Endodermal cell (in vitro differentiated cells): ENCODE measurements around the gene C11orf24. TPM values are rescaled to one million over a fixed set of nuclear protein-coding genes. Genes with fewer than 3 reads are reported as not detected.
"Not testable (repeated sequence)": the region's sequence is repeated elsewhere in the genome, so short reads cannot be mapped to it uniquely, and the experiment has no call there.

Experiments
- DNase-seq: peaks from one replicate; pipeline ENCODE4 v3.0.0-alpha.2; 2017
- H3K27ac ChIP-seq: 2 replicates; pipeline ENCODE4 v1.5.1; 2013; ENCODE audit warnings: mild to moderate bottlenecking, low read depth, low read length, moderate library complexity
- H3K27me3 ChIP-seq: 2 replicates; pipeline ENCODE4 v1.6.1; 2013; ENCODE audit warnings: mild to moderate bottlenecking, low read length, moderate library complexity; ENCODE audit not compliant: insufficient read depth, control insufficient read depth, poor library complexity, severe bottlenecking
- H3K36me3 ChIP-seq: 2 replicates; pipeline ENCODE4 v1.7.0; 2013; ENCODE audit warnings: mild to moderate bottlenecking, low read length, moderate library complexity; ENCODE audit not compliant: control insufficient read depth, insufficient read depth
- H3K4me1 ChIP-seq: one replicate; pipeline ENCODE4 v1.7.0; 2013; ENCODE audit warnings: low read length; ENCODE audit not compliant: control insufficient read depth, insufficient read depth
- H3K4me3 ChIP-seq: 2 replicates; pipeline ENCODE4 v1.5.1; 2013; ENCODE audit warnings: mild to moderate bottlenecking, low read length, moderate library complexity
- H3K9ac ChIP-seq: 2 replicates; pipeline ENCODE4 v1.6.1; 2013; ENCODE audit warnings: mild to moderate bottlenecking, low read length, moderate library complexity; ENCODE audit not compliant: poor library complexity, severe bottlenecking; ENCODE audit errors: extremely low read depth
- H3K9me3 ChIP-seq: 2 replicates; pipeline ENCODE4 v1.6.1; 2013; ENCODE audit warnings: mild to moderate bottlenecking, low read length, moderate library complexity; ENCODE audit not compliant: control insufficient read depth
- H3K27ac Mint-ChIP-seq: 2 replicates; pipeline ENCODE4 v1.8.0; 2020; ENCODE audit warnings: mixed read lengths
- H3K27me3 Mint-ChIP-seq: 2 replicates; pipeline ENCODE4 v1.8.0; 2021; ENCODE audit warnings: mild to moderate bottlenecking, mixed read lengths; ENCODE audit not compliant: insufficient read depth
- H3K36me3 Mint-ChIP-seq: 2 replicates; pipeline ENCODE4 v1.8.0; 2020; ENCODE audit warnings: low read depth, mixed read lengths
- H3K4me1 Mint-ChIP-seq: 2 replicates; pipeline ENCODE4 v1.8.0; 2020; ENCODE audit warnings: mixed read lengths
- H3K4me3 Mint-ChIP-seq: 2 replicates; pipeline ENCODE4 v1.8.0; 2020; ENCODE audit warnings: mild to moderate bottlenecking, moderate library complexity, mixed read lengths
- H3K9me3 Mint-ChIP-seq: 2 replicates; pipeline ENCODE4 v1.8.0; 2020; ENCODE audit warnings: mild to moderate bottlenecking, mixed read lengths
- WGBS, 2 experiments: methylation state at CpG; one replicate each; pipeline versions ENCODE4 v1.1.5 to v1.1.7; 2013; ENCODE audit warnings: missing lambda C conversion rate in 2 of 2, mixed read lengths in 1 of 2; ENCODE audit not compliant: insufficient coverage in 1 of 2, insufficient read length in 1 of 2; 5-methylcytosine and 5-hydroxymethylcytosine counted together
- total RNA-seq, 2 donors: library from RNA; stranded (reverse); fragmentation: NEBNext Ultra II Directional in 1 of 2; extraction: Animal tissue kit (Norgen Biotek cat#: 25700) in 1 of 2; gene quantifications; 2 replicates in 1 of 2; 3 replicates in 1 of 2; pipeline ENCODE4 v1.2.1, GENCODE V29; 2021
- TF ChIP-seq, protein P1 (sequence below): fragments of 200-600 bp; sonication (generic); conservative IDR thresholded peaks from 2 replicates; pipeline ENCODE4 v1.5.0; 2021; ENCODE audit warnings: antibody characterized with exemption, mild to moderate bottlenecking

The C11orf24 gene
- total RNA-seq, 2 donors from 2014 or later, result 38.4 to 39.4 TPM

DNA sequence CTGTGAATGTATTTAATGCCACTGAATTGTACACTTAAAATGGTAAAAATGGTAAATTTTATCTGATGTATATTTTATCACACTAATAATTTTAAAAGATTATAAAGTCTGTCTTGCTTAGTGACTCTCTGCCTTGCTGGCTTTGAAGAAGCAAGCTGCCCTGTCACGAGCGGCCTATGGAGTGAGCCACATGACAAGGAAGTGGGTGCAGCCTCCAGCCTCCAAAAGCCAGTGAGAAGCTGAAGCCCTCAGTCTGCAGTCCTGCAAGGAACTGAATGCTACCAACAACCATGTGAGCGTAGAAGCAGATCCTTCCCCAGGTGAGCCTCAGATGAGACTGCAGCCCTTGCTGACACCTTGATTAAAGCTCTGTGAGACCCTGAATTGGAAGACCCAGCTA, 20.0 kb downstream of the C11orf24 start:
- peaks cover 4% of the 10 kb centered on the region for H3K4me1 Mint-ChIP-seq
- no peaks in the 10 kb centered on the region for H3K27me3 Mint-ChIP-seq
- Histone ChIP-seq H3K4me1 (no peaks in the 10 kb centered on the region), H3K36me3 (no peaks in the 10 kb centered on the region), H3K27me3 (no peaks in the 10 kb centered on the region), H3K4me3 (no peak overlapping the region), H3K27ac (no peak overlapping the region), H3K9ac (no peak overlapping the region), H3K9me3 (no peaks in the 10 kb centered on the region)
- H3K4me3 Mint-ChIP-seq, result no peak overlapping the region
- no peak for DNase-seq
- no peaks in the 10 kb centered on the region for H3K36me3 Mint-ChIP-seq
- peaks cover 11% of the 10 kb centered on the region for H3K9me3 Mint-ChIP-seq
- WGBS, 2 experiments, result 95% methylated on average over 3 of the region's 3 CpGs; no CpG with 5 or more reads in 1 of the 2 experiments
- H3K27ac Mint-ChIP-seq, result no peak overlapping the region
- TF ChIP-seq, protein P1, sequence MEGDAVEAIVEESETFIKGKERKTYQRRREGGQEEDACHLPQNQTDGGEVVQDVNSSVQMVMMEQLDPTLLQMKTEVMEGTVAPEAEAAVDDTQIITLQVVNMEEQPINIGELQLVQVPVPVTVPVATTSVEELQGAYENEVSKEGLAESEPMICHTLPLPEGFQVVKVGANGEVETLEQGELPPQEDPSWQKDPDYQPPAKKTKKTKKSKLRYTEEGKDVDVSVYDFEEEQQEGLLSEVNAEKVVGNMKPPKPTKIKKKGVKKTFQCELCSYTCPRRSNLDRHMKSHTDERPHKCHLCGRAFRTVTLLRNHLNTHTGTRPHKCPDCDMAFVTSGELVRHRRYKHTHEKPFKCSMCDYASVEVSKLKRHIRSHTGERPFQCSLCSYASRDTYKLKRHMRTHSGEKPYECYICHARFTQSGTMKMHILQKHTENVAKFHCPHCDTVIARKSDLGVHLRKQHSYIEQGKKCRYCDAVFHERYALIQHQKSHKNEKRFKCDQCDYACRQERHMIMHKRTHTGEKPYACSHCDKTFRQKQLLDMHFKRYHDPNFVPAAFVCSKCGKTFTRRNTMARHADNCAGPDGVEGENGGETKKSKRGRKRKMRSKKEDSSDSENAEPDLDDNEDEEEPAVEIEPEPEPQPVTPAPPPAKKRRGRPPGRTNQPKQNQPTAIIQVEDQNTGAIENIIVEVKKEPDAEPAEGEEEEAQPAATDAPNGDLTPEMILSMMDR, result no peak

DNA sequence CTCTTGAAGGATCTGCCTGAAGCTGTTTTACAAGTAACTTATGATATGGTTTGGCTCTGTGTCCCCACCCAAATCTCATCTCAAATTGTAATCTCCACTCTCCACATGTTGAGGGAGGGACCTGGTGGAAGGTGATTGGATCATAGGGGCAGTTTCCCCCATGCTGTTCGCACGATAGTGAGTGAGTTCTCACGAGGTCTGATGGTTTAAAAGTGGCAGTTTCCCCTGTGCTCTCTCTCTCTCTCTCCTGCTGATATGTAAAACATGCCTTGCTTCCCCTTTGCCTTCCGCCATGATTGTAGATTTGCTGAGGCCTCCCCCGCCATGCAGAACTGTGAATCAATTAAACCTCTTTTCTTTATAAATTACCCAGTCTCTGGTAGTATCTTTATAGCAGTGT, 26.9 kb downstream of the C11orf24 start:
- H3K27me3 Mint-ChIP-seq, H3K4me3 Mint-ChIP-seq, DNase-seq, H3K27ac Mint-ChIP-seq, H3K36me3 ChIP-seq, H3K9ac ChIP-seq, H3K4me1 ChIP-seq, H3K36me3 Mint-ChIP-seq, H3K9me3 ChIP-seq, H3K4me1 Mint-ChIP-seq, H3K4me3 ChIP-seq, H3K27me3 ChIP-seq, H3K27ac ChIP-seq: not testable (repeated sequence)
- H3K9me3 Mint-ChIP-seq, result peaks cover 17% of the 10 kb centered on the region
- WGBS, 2 experiments, result 82% methylated on average over 4 of the region's 5 CpGs; no CpG with 5 or more reads in 1 of the 2 experiments

DNA sequence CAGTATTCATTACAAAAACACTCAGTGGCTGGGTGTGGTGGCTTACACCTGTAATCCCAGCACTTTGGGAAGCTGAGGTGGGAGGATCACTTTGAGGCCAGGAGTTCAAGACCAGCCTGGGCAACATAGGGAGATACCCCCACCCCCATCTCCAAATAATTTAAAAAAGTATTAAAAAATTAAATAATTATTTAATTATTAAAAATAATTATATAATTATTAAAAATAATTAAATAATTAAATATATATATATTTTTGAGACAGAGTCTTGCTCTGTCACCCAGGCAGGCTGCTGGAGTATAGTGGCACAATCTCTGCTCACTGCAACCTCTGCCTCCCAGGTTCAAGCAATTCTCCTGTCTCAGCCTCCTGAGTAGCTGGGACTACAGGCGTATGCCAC, 27.9 kb downstream of the C11orf24 start:
- not testable (repeated sequence) for H3K4me1 ChIP-seq, H3K4me3 ChIP-seq, H3K27me3 ChIP-seq, H3K36me3 ChIP-seq, H3K9ac ChIP-seq, H3K4me3 Mint-ChIP-seq, H3K27ac Mint-ChIP-seq, H3K27me3 Mint-ChIP-seq, H3K9me3 ChIP-seq, H3K36me3 Mint-ChIP-seq, H3K4me1 Mint-ChIP-seq, DNase-seq, H3K27ac ChIP-seq
- peaks cover 11% of the 10 kb centered on the region for H3K9me3 Mint-ChIP-seq
- 94 to 100% methylated on average over 1 of the region's 1 CpG for WGBS, 2 experiments

DNA sequence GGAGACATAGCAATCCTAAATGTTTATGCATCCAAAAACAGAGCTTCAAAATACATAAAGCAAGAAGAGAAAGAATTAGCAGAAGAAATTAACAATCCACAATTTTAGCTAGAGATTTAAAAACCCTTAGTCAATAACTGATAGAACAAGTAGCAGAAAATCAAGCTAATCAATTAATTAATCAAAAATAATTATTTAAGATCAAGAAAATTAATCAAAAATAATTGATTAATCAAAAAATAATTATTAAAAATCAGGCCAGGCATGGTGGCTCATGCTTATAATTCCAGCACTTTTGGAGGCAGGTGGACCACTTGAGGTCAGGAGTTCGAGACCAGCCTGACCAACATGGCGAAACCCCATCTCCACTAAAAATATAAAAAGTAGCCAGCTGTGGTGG, 29.2 kb downstream of the C11orf24 start:
- no peaks in the 10 kb centered on the region for H3K36me3 Mint-ChIP-seq
- WGBS, 2 experiments, result 88 to 95% methylated on average over 2 of the region's 2 CpGs
- H3K4me1 Mint-ChIP-seq, result no peaks in the 10 kb centered on the region
- no peak for DNase-seq
- no peak overlapping the region for H3K27ac Mint-ChIP-seq
- Histone ChIP-seq H3K27ac (no peak overlapping the region), H3K27me3 (no peaks in the 10 kb centered on the region), H3K4me1 (no peaks in the 10 kb centered on the region), H3K4me3 (no peak overlapping the region), H3K36me3 (no peaks in the 10 kb centered on the region), H3K9ac (no peak overlapping the region), H3K9me3 (no peaks in the 10 kb centered on the region)
- peaks cover 11% of the 10 kb centered on the region for H3K9me3 Mint-ChIP-seq
- H3K27me3 Mint-ChIP-seq, result peaks cover under 1% of the 10 kb centered on the region
- TF ChIP-seq, protein P1, result no peak
- no peak overlapping the region for H3K4me3 Mint-ChIP-seq
